GM23338 (cell line): ENCODE results near the gene GTPBP8. TPM values are rescaled to one million over a fixed set of nuclear protein-coding genes. Genes with fewer than 3 reads are reported as not detected.

ENCODE experiments used
- ATAC-seq: fragments of 200-7000 bp; cut with Tn5 transposase; 3 replicates; pipeline ENCODE4 v1.9.1; 2020
- DNase-seq: peaks from one replicate; pipeline ENCODE4 v3.0.0-alpha.2; 2015; ENCODE audit warnings: low spot score
- H2AFZ ChIP-seq: fragments of 200-600 bp; sonication (generic); 2 replicates; pipeline ENCODE4 v1.8.0; 2016; ENCODE audit warnings: antibody characterized with exemption, mild to moderate bottlenecking, moderate library complexity
- H3F3A ChIP-seq: fragments of 200-600 bp; sonication (generic); replicated peaks from 2 replicates; pipeline ENCODE4 v1.8.0; 2017; ENCODE audit warnings: antibody characterized with exemption, mixed run types, low read depth
- H3K27ac ChIP-seq: fragments of 200-600 bp; sonication (generic); 2 replicates; pipeline ENCODE4 v1.6.1; 2016; ENCODE audit warnings: low read depth
- H3K27me3 ChIP-seq: fragments of 200-600 bp; sonication (generic); 2 replicates; pipeline ENCODE4 v1.8.0; 2016; ENCODE audit warnings: mild to moderate bottlenecking, mixed run types, moderate library complexity; ENCODE audit not compliant: insufficient read depth
- H3K36me3 ChIP-seq: fragments of 200-600 bp; sonication (generic); 2 replicates; pipeline ENCODE4 v1.8.0; 2016; ENCODE audit warnings: mild to moderate bottlenecking; ENCODE audit not compliant: insufficient read depth
- H3K4me1 ChIP-seq: fragments of 200-600 bp; sonication (generic); 2 replicates; pipeline ENCODE4 v1.8.0; 2016; ENCODE audit warnings: mild to moderate bottlenecking, moderate library complexity; ENCODE audit not compliant: insufficient read depth
- H3K4me2 ChIP-seq: fragments of 200-600 bp; sonication (generic); 2 replicates; pipeline ENCODE4 v1.7.1; 2017; ENCODE audit warnings: mixed run types
- H3K4me3 ChIP-seq: fragments of 200-600 bp; sonication (generic); 2 replicates; pipeline ENCODE4 v1.6.1; 2016; ENCODE audit warnings: mixed run types
- H3K79me2 ChIP-seq: fragments of 200-600 bp; sonication (generic); replicated peaks from 2 replicates; pipeline ENCODE4 v1.8.0; 2017; ENCODE audit warnings: mild to moderate bottlenecking; ENCODE audit not compliant: insufficient read depth
- H3K9me2 ChIP-seq: fragments of 200-600 bp; sonication (generic); 2 replicates; pipeline ENCODE4 v1.8.0; 2017; ENCODE audit not compliant: insufficient read depth
- H4K20me1 ChIP-seq: fragments of 200-600 bp; sonication (generic); replicated peaks from 2 replicates; pipeline ENCODE4 v1.8.0; 2017; ENCODE audit warnings: mild to moderate bottlenecking; ENCODE audit not compliant: insufficient read depth
- H3K27ac Mint-ChIP-seq: 2 replicates; pipeline ENCODE4 v1.8.0; 2020; ENCODE audit warnings: inconsistent platforms, mild to moderate bottlenecking, moderate library complexity, mixed read lengths
- H3K27me3 Mint-ChIP-seq: 3 replicates; pipeline ENCODE4 v1.8.0; 2022; ENCODE audit warnings: low read depth, mild to moderate bottlenecking, moderate library complexity, mixed read lengths, inconsistent platforms; ENCODE audit not compliant: insufficient read depth, poor library complexity
- H3K36me3 Mint-ChIP-seq: 3 replicates; pipeline ENCODE4 v1.8.0; 2021; ENCODE audit warnings: low read depth, mild to moderate bottlenecking, inconsistent platforms, moderate library complexity, mixed read lengths
- H3K4me1 Mint-ChIP-seq: 3 replicates; pipeline ENCODE4 v1.8.0; 2020; ENCODE audit warnings: mild to moderate bottlenecking, inconsistent platforms, mixed read lengths
- H3K4me3 Mint-ChIP-seq: 3 replicates; pipeline ENCODE4 v1.8.0; 2021; ENCODE audit warnings: moderate library complexity, mild to moderate bottlenecking, inconsistent platforms, mixed read lengths
- H3K9me3 Mint-ChIP-seq: 3 replicates; pipeline ENCODE4 v1.8.0; 2020; ENCODE audit warnings: moderate library complexity, mild to moderate bottlenecking, inconsistent platforms, mixed read lengths
- CREB1 ChIP-seq: fragments of 250-450 bp; sonication (Bioruptor Pico); IDR thresholded peaks from 2 replicates; pipeline ENCODE4 v1.5.0; 2020; ENCODE audit warnings: low read depth, mild to moderate bottlenecking, moderate library complexity
- CTCF ChIP-seq, 2 experiments: fragments of 200-600 bp in 1 of 2; sonication (generic) in 1 of 2; conservative IDR thresholded peaks; 2 replicates each; pipeline versions ENCODE4 v1.5.1 to v1.6.1; 2016 to 2017; ENCODE audit warnings: antibody characterized with exemption in 2 of 2, low read depth in 2 of 2, mild to moderate bottlenecking in 2 of 2, moderate library complexity in 1 of 2
- ETS1 ChIP-seq: IDR thresholded peaks from 2 replicates; pipeline ENCODE4 v1.6.1; 2016; ENCODE audit warnings: antibody characterized with exemption
- EZH2 ChIP-seq: fragments of 200-600 bp; sonication (generic); IDR thresholded peaks from one replicate; pipeline ENCODE4 v1.8.0; 2017; ENCODE audit warnings: antibody characterized with exemption, mild to moderate bottlenecking, low read depth; ENCODE audit not compliant: unreplicated experiment
- EZH2phosphoT487 ChIP-seq: fragments of 200-600 bp; sonication (generic); IDR thresholded peaks from one replicate; pipeline ENCODE4 v1.8.1; 2018; ENCODE audit warnings: antibody characterized with exemption; ENCODE audit not compliant: unreplicated experiment
- JUNB ChIP-seq: IDR thresholded peaks from one replicate; pipeline ENCODE4 v1.6.1; 2016; ENCODE audit warnings: antibody characterized with exemption; ENCODE audit not compliant: unreplicated experiment
- NANOG ChIP-seq: IDR thresholded peaks from 2 replicates; pipeline ENCODE4 v1.6.1; 2016; ENCODE audit warnings: antibody characterized with exemption, borderline replicate concordance
- POLR2AphosphoS5 ChIP-seq: IDR thresholded peaks from 2 replicates; pipeline ENCODE4 v1.6.1; 2016; ENCODE audit warnings: antibody characterized with exemption, low read depth
- REST ChIP-seq: IDR thresholded peaks from one replicate; pipeline ENCODE4 v1.6.1; 2018; ENCODE audit warnings: antibody characterized with exemption; ENCODE audit not compliant: unreplicated experiment
- STAT1 ChIP-seq: IDR thresholded peaks from one replicate; pipeline ENCODE4 v1.6.1; 2016; ENCODE audit warnings: antibody characterized with exemption; ENCODE audit not compliant: unreplicated experiment
- ZNF331 ChIP-seq: fragments of 250-450 bp; sonication (Bioruptor Pico); IDR thresholded peaks from 2 replicates; pipeline ENCODE4 v1.5.0; 2020; ENCODE audit warnings: low read depth, mild to moderate bottlenecking, moderate library complexity
- ZNF462 ChIP-seq: fragments of 250-450 bp; sonication (Bioruptor Pico); IDR thresholded peaks from 2 replicates; pipeline ENCODE4 v1.5.0; 2020; ENCODE audit warnings: mild to moderate bottlenecking, moderate library complexity
- polyA plus RNA-seq: library from polyadenylated mRNA; unstranded; fragments of >200 nt; fragmentation: Nextera tagmentation; extraction: Ambion mirVana; gene quantifications from 2 replicates; pipeline ENCODE4 v1.2.1, GENCODE V29; 2016
- total RNA-seq: library from RNA; depleted of rRNA; stranded (reverse); fragments of >200 nt; shearing (Covaris generic); gene quantifications from 2 replicates; pipeline ENCODE4 v1.2.3, GENCODE V29; 2014

Gene GTPBP8
- total and polyA plus RNA-seq, 2 experiments from 2014 or later, result 39.9 to 47.1 TPM

GRCh38 chr3:112956351-112956750, 34.4 kb upstream of the GTPBP8 start:
- H3K4me3 Mint-ChIP-seq, result no peak overlapping the region
- no peaks in the 10 kb centered on the region for H3K27me3 Mint-ChIP-seq
- H3K4me1 Mint-ChIP-seq, result peaks cover 12% of the 10 kb centered on the region; the same call in 2 of the 3 replicates
- ATAC-seq, result no peak
- no peaks in the 10 kb centered on the region for H3K27me3 ChIP-seq
- no peaks in the 10 kb centered on the region for H4K20me1 ChIP-seq
- H3K4me2 ChIP-seq, result no peak overlapping the region
- no peak overlapping the region for H3K4me3 ChIP-seq
- H3K36me3 ChIP-seq, result no peaks in the 10 kb centered on the region
- TF ChIP-seq ETS1 (no peak), CTCF (conservative IDR thresholded peaks at IDR 0.05; ENCODE audit: low read depth in 2 of 2) (no peak), CREB1 (CRISPR knock-in tag) (no peak), ZNF331 (CRISPR knock-in tag) (no peak), NANOG (no peak), REST (no peak), ZNF462 (CRISPR knock-in tag) (no peak), POLR2AphosphoS5 (no peak), EZH2phosphoT487 (no peak), JUNB (no peak), EZH2 (no peak), STAT1 (no peak)
- H3K27ac ChIP-seq, result no peak overlapping the region
- H3K27ac Mint-ChIP-seq, result no peak overlapping the region
- H3K9me2 ChIP-seq, result no peaks in the 10 kb centered on the region
- no peaks in the 10 kb centered on the region for H3F3A ChIP-seq
- H2AFZ ChIP-seq, result no peak overlapping the region
- no peaks in the 10 kb centered on the region; the same call in 1 of the 2 replicates for H3K4me1 ChIP-seq
- no peaks in the 10 kb centered on the region; the same call in 2 of the 3 replicates for H3K9me3 Mint-ChIP-seq
- H3K79me2 ChIP-seq, result no peaks in the 10 kb centered on the region
- H3K36me3 Mint-ChIP-seq, result no peaks in the 10 kb centered on the region
- no peak for DNase-seq
